Measurements from ENCODE around the gene EPC1.
A peak's percentile ranks its signal among the peaks of the same experiment; 100 is the strongest.
"Not testable (repeated sequence)": the region's sequence is repeated elsewhere in the genome, so short reads cannot be mapped to it uniquely, and the experiment has no call there.

The EPC1 gene

DNA sequence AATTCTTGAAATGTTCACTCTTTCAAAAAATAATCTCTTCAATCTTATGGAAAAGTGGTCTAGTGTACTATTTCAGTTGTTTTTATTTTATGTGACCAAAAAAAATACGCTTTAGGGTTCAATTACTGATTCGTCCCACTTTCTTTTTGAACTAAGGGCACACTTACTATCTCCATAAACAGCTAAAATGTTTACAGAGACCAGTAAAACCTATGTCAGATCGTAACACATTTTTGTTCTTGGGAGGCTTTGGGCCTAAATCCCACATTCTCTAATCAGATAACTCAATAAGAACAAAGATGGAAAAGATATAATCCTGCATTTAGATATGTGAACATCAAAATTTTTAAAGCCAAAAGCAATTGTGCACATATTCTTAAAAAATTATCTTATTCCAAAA lies 29.8 kb upstream of the EPC1 start:
- peak overlapping the region; percentile 68 for H3K4me3 Mint-ChIP-seq
- H3K4me1 Mint-ChIP-seq = peaks cover 25% of the 10 kb centered on the region
- ATAC-seq (ENCODE audit: low read depth) = no peak
- peak overlapping the region; percentile 20 for H3K27ac Mint-ChIP-seq
- H3K36me3 Mint-ChIP-seq = peaks cover 5% of the 10 kb centered on the region
- H3K27me3 Mint-ChIP-seq = no peaks in the 10 kb centered on the region
- no peaks in the 10 kb centered on the region for H3K9me3 Mint-ChIP-seq
- DNase-seq (ENCODE audit: low spot score in 2 of 2) = no peak

DNA sequence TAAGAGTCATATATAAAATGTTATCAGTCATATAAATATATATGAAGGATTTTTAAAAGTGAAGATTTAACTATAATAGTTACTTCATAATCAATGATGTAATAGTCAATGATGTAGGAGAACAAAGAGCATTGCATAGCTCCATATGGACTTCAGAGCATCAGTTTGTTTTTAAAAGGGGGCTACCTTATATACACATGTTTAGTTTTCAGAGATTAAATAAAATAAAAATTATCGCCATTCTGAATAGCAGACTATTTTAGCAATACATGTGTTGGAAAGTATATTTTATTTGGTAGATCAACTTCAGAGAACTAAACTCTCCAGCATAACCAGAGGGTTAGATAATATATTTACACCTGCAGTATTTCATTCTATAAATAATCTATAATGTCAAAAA lies 29.1 kb upstream of the EPC1 start:
- no peak overlapping the region for H3K4me3 Mint-ChIP-seq
- peaks cover 26% of the 10 kb centered on the region for H3K4me1 Mint-ChIP-seq
- no peak for ATAC-seq (ENCODE audit: low read depth)
- no peak overlapping the region for H3K27ac Mint-ChIP-seq
- no peaks in the 10 kb centered on the region for H3K27me3 Mint-ChIP-seq
- H3K36me3 Mint-ChIP-seq = peaks cover 5% of the 10 kb centered on the region
- DNase-seq (ENCODE audit: low spot score in 2 of 2) = no peak
- no peaks in the 10 kb centered on the region for H3K9me3 Mint-ChIP-seq

DNA sequence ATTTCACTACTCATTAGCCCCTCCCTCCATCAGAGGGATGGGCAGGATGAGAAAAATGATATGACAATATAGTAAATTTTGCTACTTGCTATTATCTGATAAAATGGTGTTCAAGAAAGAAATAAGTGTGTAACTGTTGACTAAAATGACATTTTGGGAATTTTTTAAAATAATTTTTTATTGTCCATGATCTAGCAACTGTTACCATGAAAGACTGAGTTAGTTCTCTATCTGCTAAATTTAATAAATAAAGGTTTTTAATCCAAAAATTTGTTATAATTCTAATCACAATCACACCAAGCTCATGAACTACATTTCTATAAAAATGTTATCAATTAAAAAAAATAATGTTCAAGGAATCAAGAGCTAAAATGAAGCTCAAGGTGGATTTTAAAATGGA lies 28.7 kb upstream of the EPC1 start:
- Mint-ChIP-seq H3K4me3 (peak overlapping the region; percentile 11), H3K9me3 (no peaks in the 10 kb centered on the region), H3K36me3 (peaks cover 5% of the 10 kb centered on the region), H3K27ac (no peak overlapping the region), H3K27me3 (no peaks in the 10 kb centered on the region), H3K4me1 (peaks cover 27% of the 10 kb centered on the region)
- no peak for DNase-seq (ENCODE audit: low spot score in 2 of 2)
- no peak for ATAC-seq (ENCODE audit: low read depth)

DNA sequence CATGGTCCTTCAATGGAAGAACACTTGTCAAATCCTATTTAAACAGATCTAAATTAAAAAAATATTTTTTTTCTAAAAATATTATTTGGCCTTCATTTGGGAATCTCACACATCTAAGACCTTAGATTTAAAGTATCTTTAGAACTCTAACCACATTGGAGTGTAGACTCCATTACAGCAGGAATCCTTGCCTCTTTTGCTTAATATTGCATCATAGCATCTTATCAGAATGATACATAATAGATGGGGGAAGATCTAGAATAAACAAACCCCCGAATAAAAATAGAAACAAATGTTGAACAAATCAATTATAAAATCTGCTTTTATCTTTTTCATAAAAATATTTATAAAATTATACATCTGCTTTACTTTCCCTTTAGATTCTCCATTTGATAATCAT lies 27.6 kb upstream of the EPC1 start:
- no peak overlapping the region for H3K4me3 Mint-ChIP-seq
- no peak overlapping the region for H3K27ac Mint-ChIP-seq
- no peaks in the 10 kb centered on the region for H3K27me3 Mint-ChIP-seq
- ATAC-seq (ENCODE audit: low read depth) = no peak
- H3K36me3 Mint-ChIP-seq = peaks cover 5% of the 10 kb centered on the region
- H3K4me1 Mint-ChIP-seq = peaks cover 27% of the 10 kb centered on the region
- DNase-seq (ENCODE audit: low spot score in 2 of 2) = no peak
- H3K9me3 Mint-ChIP-seq = no peaks in the 10 kb centered on the region

DNA sequence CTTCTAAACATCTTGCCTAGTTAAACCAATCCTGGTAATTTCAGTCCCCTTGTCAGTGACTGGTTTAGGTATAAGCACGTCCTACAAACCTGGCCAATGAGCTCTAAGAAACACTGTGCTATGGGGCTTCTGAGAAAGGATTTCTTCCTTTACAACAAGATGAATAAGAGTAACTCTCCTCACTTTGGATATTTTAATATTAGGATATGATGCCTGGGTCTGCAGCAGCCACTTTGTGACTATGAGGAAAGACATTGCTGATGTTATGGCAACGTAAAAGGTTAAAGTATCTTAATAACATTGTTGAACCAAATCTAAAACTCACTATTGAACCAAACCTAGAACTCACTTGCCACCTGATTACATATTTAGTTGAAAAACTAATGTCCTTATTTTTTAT lies 26.5 kb upstream of the EPC1 start:
- Mint-ChIP-seq H3K4me3 (no peak overlapping the region), H3K9me3 (no peaks in the 10 kb centered on the region), H3K27ac (peak overlapping the region; percentile 24), H3K4me1 (peaks cover 27% of the 10 kb centered on the region), H3K36me3 (peaks cover 5% of the 10 kb centered on the region), H3K27me3 (no peaks in the 10 kb centered on the region)
- ATAC-seq (ENCODE audit: low read depth) (no peak), DNase-seq (ENCODE audit: low spot score in 2 of 2) (no peak)

DNA sequence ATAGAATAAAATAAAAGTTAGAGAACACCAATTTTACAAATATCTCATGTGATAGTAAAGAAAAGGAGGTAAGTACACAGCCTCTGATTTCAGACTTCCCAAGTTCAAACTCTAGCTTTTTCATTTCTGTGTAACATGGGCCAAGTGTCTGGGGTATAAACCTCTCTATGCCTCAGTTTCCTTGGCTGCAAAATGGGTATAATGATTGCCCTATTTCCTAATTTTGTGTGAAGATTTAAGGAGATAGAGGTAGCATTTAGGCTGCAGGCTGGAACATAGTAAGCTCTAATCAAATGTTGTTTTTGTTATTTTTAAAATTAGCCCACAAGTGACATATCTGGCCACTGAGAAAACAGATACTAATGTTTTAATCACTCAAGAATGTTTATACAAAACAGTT lies 26.1 kb upstream of the EPC1 start:
- Mint-ChIP-seq H3K4me1 (peaks cover 30% of the 10 kb centered on the region), H3K4me3 (no peak overlapping the region), H3K27ac (no peak overlapping the region), H3K27me3 (no peaks in the 10 kb centered on the region), H3K9me3 (no peaks in the 10 kb centered on the region), H3K36me3 (peaks cover 5% of the 10 kb centered on the region)
- ATAC-seq (ENCODE audit: low read depth) (no peak), DNase-seq (ENCODE audit: low spot score in 2 of 2) (no peak)

DNA sequence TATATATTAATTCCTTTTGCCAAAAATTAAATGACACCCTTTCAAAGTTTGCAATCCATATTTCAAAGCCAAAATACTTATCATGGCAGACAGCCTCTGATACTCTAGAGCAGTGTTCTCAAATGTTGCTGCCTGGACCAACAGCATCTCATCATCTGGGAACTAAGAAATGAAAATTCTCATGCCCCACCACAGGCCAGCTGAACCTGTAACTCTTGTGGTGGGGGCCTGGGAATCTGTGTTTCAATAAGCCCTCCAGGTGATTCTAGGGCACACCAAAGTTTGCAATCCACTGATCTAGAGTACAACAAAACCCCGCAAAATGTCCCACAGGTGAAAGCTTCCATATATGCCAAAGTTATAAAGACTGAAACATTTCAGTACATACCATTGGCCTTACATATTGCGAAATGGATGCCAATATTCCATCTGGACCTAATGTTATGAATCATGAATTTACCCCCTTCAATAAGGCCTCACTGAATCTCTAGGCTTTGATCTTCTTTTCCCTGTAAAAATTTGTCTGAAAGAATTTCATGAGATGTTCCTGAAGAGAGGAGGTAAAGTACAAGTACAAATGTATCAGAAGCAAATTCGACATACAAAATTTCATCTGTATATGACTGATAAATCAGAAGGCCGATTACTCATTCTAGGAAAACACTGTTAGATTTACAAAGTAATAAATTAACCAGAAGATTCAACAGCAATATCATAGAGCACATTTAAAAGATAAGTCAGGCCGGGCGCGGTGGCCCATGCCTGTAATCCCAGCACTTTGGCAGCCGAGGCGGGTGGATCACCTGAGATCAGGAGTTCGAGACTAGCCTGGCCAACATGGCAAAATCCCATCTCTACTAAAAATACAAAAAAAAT lies 25.3 kb upstream of the EPC1 start:
- H3K36me3 Mint-ChIP-seq = peaks cover 5% of the 10 kb centered on the region
- H3K9me3 Mint-ChIP-seq = no peaks in the 10 kb centered on the region
- no peak overlapping the region for H3K4me3 Mint-ChIP-seq
- no peaks in the 10 kb centered on the region for H3K27me3 Mint-ChIP-seq
- DNase-seq (ENCODE audit: low spot score in 2 of 2) (no peak), ATAC-seq (ENCODE audit: low read depth) (no peak)
- peaks cover 34% of the 10 kb centered on the region for H3K4me1 Mint-ChIP-seq
- H3K27ac Mint-ChIP-seq = no peak overlapping the region

GRCh38 chr10:32371101-32371500 lies 24.1 kb upstream of the EPC1 start:
- Mint-ChIP-seq H3K4me3 (no peak overlapping the region), H3K36me3 (peaks cover 5% of the 10 kb centered on the region), H3K27ac (no peak overlapping the region), H3K27me3 (no peaks in the 10 kb centered on the region), H3K9me3 (no peaks in the 10 kb centered on the region), H3K4me1 (peaks cover 36% of the 10 kb centered on the region)
- DNase-seq (ENCODE audit: low spot score in 2 of 2) (no peak), ATAC-seq (ENCODE audit: low read depth) (no peak)

GRCh38 chr10:32367793-32368453 lies 21.0 kb upstream of the EPC1 start:
- H3K36me3 Mint-ChIP-seq = peaks cover 2% of the 10 kb centered on the region
- no peaks in the 10 kb centered on the region for H3K9me3 Mint-ChIP-seq
- ATAC-seq (ENCODE audit: low read depth) = peak; percentile 65
- H3K4me1 Mint-ChIP-seq = peaks cover 19% of the 10 kb centered on the region
- DNase-seq (ENCODE audit: low spot score in 2 of 2) = peak; percentile 53 to 67
- peak overlapping the region; percentile 25 for H3K27ac Mint-ChIP-seq
- H3K4me3 Mint-ChIP-seq = peak overlapping the region; percentile 11
- H3K27me3 Mint-ChIP-seq = no peaks in the 10 kb centered on the region

DNA sequence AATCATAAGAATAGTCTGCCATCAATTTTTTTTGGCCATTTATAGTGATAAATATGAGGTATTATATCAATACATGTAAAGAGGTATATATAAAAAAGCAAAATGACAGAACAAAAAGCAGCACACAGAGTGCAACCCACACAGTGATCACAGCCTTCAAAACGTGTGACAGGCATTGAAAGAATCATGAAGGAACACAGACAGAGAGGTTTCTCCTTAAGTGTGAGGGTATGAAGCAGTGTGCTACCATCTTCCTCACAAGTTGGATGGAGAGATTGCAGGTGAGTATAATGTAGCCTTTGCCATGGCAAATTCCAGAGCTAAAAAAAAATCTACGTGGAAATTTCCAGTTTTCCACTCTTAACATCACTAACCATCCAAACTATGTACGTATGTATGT lies 19.6 kb upstream of the EPC1 start:
- ATAC-seq (ENCODE audit: low read depth) (no peak), DNase-seq (ENCODE audit: low spot score in 2 of 2) (no peak)
- Mint-ChIP-seq H3K4me3 (no peak overlapping the region), H3K27me3 (no peaks in the 10 kb centered on the region), H3K4me1 (peaks cover 24% of the 10 kb centered on the region), H3K9me3 (no peaks in the 10 kb centered on the region), H3K36me3 (no peaks in the 10 kb centered on the region), H3K27ac (no peak overlapping the region)

DNA sequence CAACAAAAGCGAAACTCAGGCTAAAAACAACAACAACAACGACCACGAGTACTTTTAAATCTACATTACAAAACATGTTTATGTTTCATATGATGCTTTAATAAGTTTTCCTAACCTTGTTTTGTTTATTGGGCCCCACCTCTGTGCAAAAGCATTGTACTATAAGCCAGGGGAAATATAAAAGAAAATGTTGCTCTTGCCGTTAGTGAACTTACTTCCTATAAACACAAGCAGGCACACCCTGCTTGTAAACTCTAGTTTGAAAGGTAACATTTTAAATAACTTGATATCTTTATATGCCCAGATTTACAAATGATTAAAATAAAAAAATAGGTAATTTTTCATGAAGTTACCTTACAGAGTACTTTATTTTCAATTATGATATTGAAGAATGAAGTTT lies 19.2 kb upstream of the EPC1 start:
- no peak for ATAC-seq (ENCODE audit: low read depth)
- H3K27ac Mint-ChIP-seq = no peak overlapping the region
- no peaks in the 10 kb centered on the region for H3K36me3 Mint-ChIP-seq
- H3K4me1 Mint-ChIP-seq = peaks cover 26% of the 10 kb centered on the region
- no peaks in the 10 kb centered on the region for H3K27me3 Mint-ChIP-seq
- H3K4me3 Mint-ChIP-seq = no peak overlapping the region
- DNase-seq (ENCODE audit: low spot score in 2 of 2) = no peak
- no peaks in the 10 kb centered on the region for H3K9me3 Mint-ChIP-seq

- not testable (repeated sequence) for H3K36me3 Mint-ChIP-seq; H3K9me3 Mint-ChIP-seq; H3K27ac Mint-ChIP-seq; H3K4me3 Mint-ChIP-seq; ATAC-seq (ENCODE audit: low read depth); DNase-seq (ENCODE audit: low spot score in 2 of 2); H3K27me3 Mint-ChIP-seq
- peaks cover 27% of the 10 kb centered on the region for H3K4me1 Mint-ChIP-seq
Measured at GRCh38 chr10:32365404-32365803, 18.4 kb upstream of the EPC1 start.

DNA sequence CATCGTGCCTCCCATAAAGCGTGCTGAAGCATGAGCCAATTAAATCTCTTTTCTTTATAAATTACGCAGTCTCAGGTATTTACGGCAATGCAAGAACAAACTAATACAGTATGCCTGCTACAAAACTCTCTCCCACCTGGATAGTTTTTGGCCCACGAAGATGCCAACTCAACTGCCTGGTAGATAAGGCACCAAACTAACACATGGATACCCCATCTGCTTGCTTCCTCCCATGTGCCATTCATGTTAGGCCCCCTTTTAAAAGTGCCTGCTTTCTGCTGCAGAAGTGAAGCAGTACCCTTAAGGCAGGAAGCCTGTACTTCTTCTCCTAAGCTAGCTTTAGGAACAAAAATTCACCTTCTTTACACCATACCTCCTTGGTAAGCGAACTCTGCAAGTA lies 15.6 kb upstream of the EPC1 start:
- DNase-seq (ENCODE audit: low spot score in 2 of 2) (no peak), ATAC-seq (ENCODE audit: low read depth) (no peak)
- Mint-ChIP-seq H3K4me1 (peaks cover 25% of the 10 kb centered on the region), H3K27ac (no peak overlapping the region), H3K27me3 (no peaks in the 10 kb centered on the region), H3K36me3 (peaks cover 11% of the 10 kb centered on the region), H3K4me3 (no peak overlapping the region), H3K9me3 (no peaks in the 10 kb centered on the region)

GRCh38 chr10:32360884-32361283 lies 13.9 kb upstream of the EPC1 start:
- Mint-ChIP-seq H3K27ac (no peak overlapping the region), H3K36me3 (peaks cover 21% of the 10 kb centered on the region), H3K27me3 (no peaks in the 10 kb centered on the region), H3K9me3 (no peaks in the 10 kb centered on the region), H3K4me3 (no peak overlapping the region), H3K4me1 (peaks cover 32% of the 10 kb centered on the region)
- DNase-seq (ENCODE audit: low spot score in 2 of 2) = no peak
- no peak for ATAC-seq (ENCODE audit: low read depth)

GRCh38 chr10:32360241-32360640 lies 13.3 kb upstream of the EPC1 start:
- Mint-ChIP-seq H3K4me3 (no peak overlapping the region), H3K4me1 (peaks cover 34% of the 10 kb centered on the region), H3K27me3 (no peaks in the 10 kb centered on the region), H3K9me3 (no peaks in the 10 kb centered on the region), H3K36me3 (peaks cover 22% of the 10 kb centered on the region), H3K27ac (no peak overlapping the region)
- DNase-seq (ENCODE audit: low spot score in 2 of 2) (no peak), ATAC-seq (ENCODE audit: low read depth) (no peak)

Measured in memory B cell (primary cell).